GM23248 (cell line): ENCODE measurements around the gene RANGAP1.

Source experiments
- EZH2 ChIP-seq: fragments of 200-600 bp; sonication (generic); IDR thresholded peaks from 2 replicates; pipeline ENCODE4 v1.6.1; 2018; ENCODE audit warnings: antibody characterized with exemption, mild to moderate bottlenecking; ENCODE audit not compliant: insufficient read depth, poor library complexity, severe bottlenecking
- EZH2phosphoT487 ChIP-seq: fragments of 200-600 bp; sonication (generic); IDR thresholded peaks from 2 replicates; pipeline ENCODE4 v1.6.1; 2018; ENCODE audit warnings: antibody characterized with exemption, moderate library complexity, mild to moderate bottlenecking, low read depth; ENCODE audit not compliant: insufficient read depth

DNA sequence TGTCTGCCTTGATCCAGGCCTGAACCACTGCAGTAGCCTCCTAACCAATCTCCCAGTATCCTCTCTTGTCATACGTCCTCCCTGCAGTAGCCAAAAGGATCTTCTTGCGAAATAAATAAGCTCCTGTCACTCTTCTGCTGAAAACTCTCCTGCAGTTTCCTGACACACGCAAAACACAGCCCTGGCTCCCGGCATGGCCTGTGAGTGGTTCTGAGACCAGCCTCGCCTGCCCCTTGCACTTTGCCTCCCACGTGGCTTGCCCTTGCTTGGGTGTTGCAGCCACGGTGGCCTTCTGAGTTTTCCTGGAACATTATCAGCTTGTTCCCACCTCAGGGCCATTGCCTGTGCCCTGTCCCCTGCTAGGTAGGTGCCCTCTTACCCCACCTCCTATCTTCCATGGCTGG is 22.6 kb upstream of the RANGAP1 start:
- TF ChIP-seq EZH2phosphoT487 (no peak), EZH2 (no peak)
